Smooth muscle cell of the coronary artery (primary cell): ENCODE data around the gene TMEM233. TPM values are rescaled to one million over a fixed set of nuclear protein-coding genes. Genes with fewer than 3 reads are reported as not detected.

ENCODE experiments used
- total RNA-seq: library from RNA; depleted of rRNA; stranded (reverse); fragments of >200 nt; gene quantifications from 2 replicates; pipeline ENCODE4 v1.2.3, GENCODE V29; 2014; ENCODE audit warnings: low replicate concordance

The TMEM233 gene
- total RNA-seq = 0.47 TPM in 1 of 2 replicates, not detected in the other

DNA sequence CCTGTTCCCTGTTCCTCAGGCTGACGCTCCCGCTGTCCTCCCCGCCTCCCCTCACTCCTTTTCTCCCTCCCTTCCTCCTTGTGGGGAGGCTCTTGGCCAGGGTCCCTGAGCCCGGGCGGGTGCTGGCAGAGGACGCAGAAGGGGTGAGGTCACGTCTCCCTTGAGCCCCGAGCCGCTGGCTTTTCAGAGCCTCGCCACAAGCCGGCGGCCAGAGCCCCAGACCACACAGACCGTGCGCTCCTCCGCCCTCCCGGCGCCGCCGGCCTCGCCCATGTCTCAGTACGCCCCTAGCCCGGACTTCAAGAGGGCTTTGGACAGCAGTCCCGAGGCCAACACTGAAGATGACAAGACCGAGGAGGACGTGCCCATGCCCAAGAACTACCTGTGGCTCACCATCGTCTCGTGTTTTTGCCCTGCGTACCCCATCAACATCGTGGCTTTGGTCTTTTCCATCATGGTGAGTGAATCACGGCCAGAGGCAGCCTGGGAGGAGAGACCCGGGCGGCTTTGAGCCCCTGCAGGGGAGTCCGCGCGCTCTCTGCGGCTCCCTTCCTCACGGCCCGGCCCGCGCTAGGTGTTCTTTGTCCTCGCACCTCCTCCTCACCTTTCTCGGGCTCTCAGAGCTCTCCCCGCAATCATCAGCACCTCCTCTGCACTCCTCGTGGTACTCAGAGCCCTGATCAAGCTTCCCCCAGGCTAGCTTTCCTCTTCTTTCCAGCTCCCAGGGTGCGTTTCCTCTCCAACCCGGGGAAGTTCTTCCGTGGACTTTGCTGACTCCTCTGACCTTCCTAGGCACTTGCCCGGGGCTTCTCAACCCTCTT is at the start of gene TMEM233:
TSS of gene TMEM233 (plus strand) at position 197 of the 821 bp plus-strand sequence. CDS start at position 272, 75 bp downstream.

DNA sequence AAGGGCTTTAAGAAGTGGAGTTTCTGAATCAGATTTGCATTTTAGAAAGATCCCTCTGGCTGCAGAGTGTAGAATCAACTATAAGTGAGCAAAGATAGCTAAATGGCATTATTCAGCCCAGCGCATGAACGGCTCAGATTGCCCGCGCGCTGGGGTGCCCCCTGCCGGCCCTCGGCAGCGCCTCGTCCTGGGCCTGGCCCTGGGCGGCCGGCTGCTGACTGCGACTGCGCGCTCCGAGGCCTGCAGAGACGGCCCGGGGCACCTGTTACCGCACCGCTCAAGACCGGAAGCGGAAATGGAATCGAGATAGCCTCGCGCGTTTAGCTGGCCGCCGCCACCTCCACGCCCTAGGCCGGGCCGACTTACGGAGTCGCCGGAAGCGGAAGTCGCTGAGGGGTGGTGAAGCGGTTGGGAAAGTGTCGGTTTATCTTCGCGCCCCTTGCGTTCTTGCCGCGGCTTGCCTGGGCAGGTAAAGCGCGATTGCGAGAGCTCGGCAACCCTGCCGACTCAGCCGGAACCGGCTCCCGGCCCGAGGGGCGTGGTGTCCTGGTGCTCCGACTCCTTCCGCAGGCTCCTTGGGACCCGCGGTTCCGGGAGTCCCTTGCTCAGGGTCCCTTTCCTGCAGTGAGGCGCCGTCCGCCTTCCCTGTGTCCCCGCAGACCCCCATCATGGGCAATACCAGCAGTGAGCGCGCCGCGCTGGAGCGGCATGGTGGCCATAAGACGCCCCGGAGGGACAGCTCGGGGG is 74.2 kb downstream of the TMEM233 start, which contains the start of gene PRKAB1:
TSS of gene PRKAB1 (plus strand) at position 557 of the 747 bp plus-strand sequence. CDS start at position 669, 112 bp downstream.

Other genes starting within 250 kb of the TMEM233 start
- 7.3 and 9.4 TPM in 2 replicates for gene PRKAB1, start 74.4 kb downstream of the TMEM233 start, total RNA-seq